Activated CD8-positive, alpha-beta memory T cell treated with anti-CD3 and anti-CD28 coated beads, Interleukin-2, amount 10 ng/mL, durations not matched to agents 7 days and 5 days (primary cell): ENCODE measurements around the gene GDI1. TPM values are rescaled to one million over a fixed set of nuclear protein-coding genes. Genes with fewer than 3 reads are reported as not detected.
"Not testable (repeated sequence)": the region's sequence is repeated elsewhere in the genome, so short reads cannot be mapped to it uniquely, and the experiment has no call there.

Source experiments
- ATAC-seq: fragments of 150-1000 bp; cut with Tn5 transposase; one replicate; pipeline ENCODE4 v1.10.0; 2021; ENCODE audit warnings: moderate library complexity
- CTCF ChIA-PET: fragments of 350-600 bp; sonication (Branson Sonifier 250); formaldehyde crosslinking; loops from one replicate; lab custom pipeline; 2021; ENCODE audit warnings: antibody characterized with exemption; lab: Charles Lee
- DNase-seq: peaks from one replicate; pipeline ENCODE4 v3.0.0-alpha.2; 2020
- H3K27ac Mint-ChIP-seq: one replicate; pipeline ENCODE4 v1.8.0; 2021; ENCODE audit warnings: mild to moderate bottlenecking, mixed read lengths
- H3K27me3 Mint-ChIP-seq: one replicate; pipeline ENCODE4 v1.8.0; 2021; ENCODE audit warnings: mixed read lengths
- H3K36me3 Mint-ChIP-seq: one replicate; pipeline ENCODE4 v1.8.0; 2021; ENCODE audit warnings: mild to moderate bottlenecking, mixed read lengths
- H3K4me1 Mint-ChIP-seq: one replicate; pipeline ENCODE4 v1.8.0; 2021; ENCODE audit warnings: mixed read lengths
- H3K4me3 Mint-ChIP-seq: one replicate; pipeline ENCODE4 v1.8.0; 2021; ENCODE audit warnings: mild to moderate bottlenecking, moderate library complexity, mixed read lengths
- H3K9me3 Mint-ChIP-seq: one replicate; pipeline ENCODE4 v1.8.0; 2022; ENCODE audit warnings: low read depth, mixed read lengths
- total RNA-seq, 2 experiments: library from RNA; stranded (reverse); gene quantifications; one replicate each; pipeline ENCODE4 v1.2.3, GENCODE V29; 2021

Gene GDI1
- total RNA-seq = 100 to 1,000 TPM in 1 of 2 experiments, 10 to 100 TPM in 1; 99.0 to 117 TPM

DNA sequence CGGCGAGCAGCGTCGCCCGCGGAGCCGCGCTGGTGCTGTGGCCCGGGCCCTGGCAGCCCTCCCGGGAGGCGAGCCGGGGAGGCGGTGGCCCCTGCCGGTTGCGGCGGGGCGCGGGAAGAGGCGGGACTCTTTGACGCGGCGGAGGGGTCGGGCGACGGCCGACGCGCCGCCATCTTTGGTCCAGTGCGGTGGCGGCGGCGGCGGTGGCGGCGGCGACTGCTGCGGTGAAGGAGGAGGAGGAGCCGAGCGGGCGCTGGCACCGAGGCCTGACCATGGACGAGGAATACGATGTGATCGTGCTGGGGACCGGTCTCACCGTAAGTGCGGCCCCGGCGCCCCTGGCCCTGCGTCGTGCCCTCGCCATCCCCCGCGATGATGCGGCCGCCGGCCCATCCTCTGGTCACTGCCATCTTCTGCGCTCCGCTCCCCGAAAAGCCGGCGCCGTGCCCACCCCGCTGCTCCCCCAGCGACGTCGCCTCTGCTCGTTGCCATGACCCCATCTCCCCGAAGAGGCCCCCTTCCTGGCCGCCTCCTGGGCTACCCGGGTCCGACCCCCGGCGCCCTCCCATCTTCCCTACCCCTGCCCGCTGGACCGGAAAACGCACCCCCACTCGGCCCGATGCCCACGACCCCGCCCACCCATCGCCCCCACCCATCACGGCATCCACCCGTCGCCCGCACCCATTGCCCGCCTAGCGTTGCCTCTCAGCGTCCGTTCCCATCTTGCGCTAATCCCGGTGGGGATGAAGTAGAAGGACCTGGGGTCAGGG is at the start of gene GDI1:
TSS of gene GDI1 (plus strand) at position 172 of the 770 bp plus-strand sequence. CDS start at position 273, 101 bp downstream.
- Mint-ChIP-seq H3K9me3 (no peaks in the 10 kb centered on the region), H3K4me1 (peaks cover 26% of the 10 kb centered on the region), H3K36me3 (peaks cover 12% of the 10 kb centered on the region), H3K4me3 (peak within 1 kb of the TSS; percentile 80), H3K27me3 (no peaks in the 10 kb centered on the region), H3K27ac (peak within 1 kb of the TSS; percentile 82)
- CTCF ChIA-PET = no interaction called here
- DNase-seq (peak; percentile 61), ATAC-seq (peak; percentile 66)

GRCh38 chrX:154388094-154388493 is 48.9 kb upstream of the GDI1 start:
- H3K4me1 Mint-ChIP-seq, H3K4me3 Mint-ChIP-seq, CTCF ChIA-PET, H3K9me3 Mint-ChIP-seq, H3K27ac Mint-ChIP-seq, H3K27me3 Mint-ChIP-seq, DNase-seq, H3K36me3 Mint-ChIP-seq: not testable (repeated sequence)
- ATAC-seq = peak; percentile 35

DNA sequence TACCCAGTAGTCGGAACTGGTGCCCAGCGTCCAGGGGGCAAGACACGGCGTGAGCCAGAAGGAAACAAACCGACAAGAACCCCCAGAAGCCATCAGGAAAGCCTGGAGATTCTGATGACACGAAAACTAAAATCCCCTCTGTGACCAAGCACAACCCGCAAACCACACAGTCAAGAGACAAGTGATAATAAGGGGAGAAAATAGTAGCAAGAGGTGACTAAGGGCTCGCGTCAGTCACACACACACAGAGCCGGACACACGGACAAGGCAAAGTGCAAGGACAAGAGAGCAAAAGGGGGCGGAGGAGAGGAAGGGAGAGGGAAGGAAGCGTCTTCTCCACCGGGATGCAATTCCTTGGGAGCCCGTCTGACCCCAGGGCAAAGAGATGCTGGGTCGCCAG is 48.3 kb upstream of the GDI1 start:
- H3K4me3 Mint-ChIP-seq, DNase-seq, H3K27ac Mint-ChIP-seq, CTCF ChIA-PET, H3K4me1 Mint-ChIP-seq, H3K27me3 Mint-ChIP-seq, H3K9me3 Mint-ChIP-seq, H3K36me3 Mint-ChIP-seq: not testable (repeated sequence)
- ATAC-seq = peak; percentile 3

DNA sequence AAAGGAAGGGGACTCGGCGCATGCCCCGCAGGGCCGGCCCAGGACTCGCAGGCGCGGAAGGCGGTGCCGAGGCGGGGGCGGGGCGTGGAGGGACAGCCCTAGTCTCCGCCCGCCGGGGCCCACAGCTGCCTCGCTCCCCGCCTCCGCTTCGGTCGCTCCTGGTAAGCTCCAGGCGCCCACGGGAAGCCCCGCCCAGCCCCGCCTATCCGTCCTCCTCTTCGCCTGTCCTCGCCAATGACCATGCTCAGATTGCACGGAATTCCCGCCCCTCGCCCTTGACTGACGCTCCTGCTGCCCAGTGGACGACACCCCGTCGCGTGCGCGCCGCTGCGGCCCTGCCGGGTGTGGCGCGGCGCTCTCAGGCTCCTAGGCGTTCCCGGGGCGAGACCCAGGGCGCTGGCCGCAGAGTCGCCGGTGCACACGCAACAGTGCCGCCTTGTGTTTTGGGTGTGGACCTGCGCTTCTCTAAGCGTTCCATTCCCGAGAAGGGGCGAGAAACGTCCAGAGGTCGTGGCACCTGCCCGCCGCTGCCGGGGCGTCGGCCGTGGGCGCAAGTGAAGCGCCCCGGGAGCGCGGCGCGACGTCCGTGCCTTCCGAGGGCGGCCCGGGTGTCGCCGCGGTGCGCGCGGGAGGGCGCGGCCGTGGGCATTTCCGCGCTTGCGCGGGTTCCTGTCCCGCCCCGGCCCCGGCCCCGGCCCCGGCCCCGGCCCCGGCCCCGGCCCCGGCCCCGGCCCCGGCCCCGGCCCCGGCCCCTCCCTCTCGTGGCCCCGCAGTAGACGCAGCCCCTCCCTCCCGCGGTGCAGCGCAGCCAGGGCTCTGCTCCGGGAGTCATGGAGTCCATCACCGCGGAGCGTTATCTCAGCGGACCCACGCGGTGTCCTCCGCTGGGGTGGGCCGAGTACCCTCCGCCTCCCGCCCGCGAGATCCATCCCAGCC is 46.9 kb upstream of the GDI1 start:
- H3K27me3 Mint-ChIP-seq, H3K4me1 Mint-ChIP-seq, CTCF ChIA-PET, H3K27ac Mint-ChIP-seq, H3K36me3 Mint-ChIP-seq, H3K4me3 Mint-ChIP-seq, H3K9me3 Mint-ChIP-seq: not testable (repeated sequence)
- ATAC-seq (peak; percentile 80), DNase-seq (peak; percentile 41)

DNA sequence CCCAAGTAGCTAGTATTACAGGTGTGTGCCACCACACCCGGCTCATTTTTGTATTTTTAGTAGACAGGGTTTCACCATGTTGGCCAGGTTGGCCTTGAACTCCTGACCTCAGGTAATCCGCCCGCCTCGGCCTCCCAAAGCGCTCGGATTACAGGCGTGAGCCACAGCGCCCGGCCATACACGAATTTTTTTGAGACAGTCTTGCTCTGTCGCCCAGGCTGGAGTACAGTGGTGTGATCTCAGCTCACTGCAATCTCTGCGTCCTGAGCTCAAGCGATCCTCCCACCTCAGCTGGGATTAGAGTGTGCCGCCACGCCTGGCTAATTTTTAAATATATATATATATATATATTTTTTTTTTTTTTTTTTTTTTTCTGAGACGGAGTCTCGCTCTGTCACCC is 40.6 kb upstream of the GDI1 start:
- H3K27me3 Mint-ChIP-seq, H3K9me3 Mint-ChIP-seq, ATAC-seq, H3K27ac Mint-ChIP-seq, DNase-seq, H3K4me3 Mint-ChIP-seq: not testable (repeated sequence)
- CTCF ChIA-PET = interaction anchor here (0.8 kb wide), 1 partner anchor 23 kb away, joined by 3 read pairs; no protein-coding TSS in a partner anchor
- peaks cover 32% of the 10 kb centered on the region for H3K36me3 Mint-ChIP-seq
- peaks cover 20% of the 10 kb centered on the region for H3K4me1 Mint-ChIP-seq

- ATAC-seq (peak; percentile 58), DNase-seq (peak; percentile 77)
- peaks cover 33% of the 10 kb centered on the region for H3K36me3 Mint-ChIP-seq
- H3K27me3 Mint-ChIP-seq = no peaks in the 10 kb centered on the region
- peak overlapping the region; percentile 99 for H3K27ac Mint-ChIP-seq
- H3K4me3 Mint-ChIP-seq = peak overlapping the region; percentile 98
- H3K4me1 Mint-ChIP-seq = peaks cover 20% of the 10 kb centered on the region
- no peaks in the 10 kb centered on the region for H3K9me3 Mint-ChIP-seq
- CTCF ChIA-PET = interaction anchor here (0.8 to 3.5 kb wide), 4 partner anchors 13 to 23 kb away, joined by 3 to 15 read pairs (median 4); partner anchors contain the start of gene DNASE1L1
Observed at GRCh38 chrX:154396973-154397887, 39.7 kb upstream of the GDI1 start.

GRCh38 chrX:154397888-154398667 is 38.9 kb upstream of the GDI1 start, which contains the start of gene RPL10:
Gene RPL10 (plus strand): TSS chrX:154398377. CDS start chrX:154398520, 143 bp downstream.
- ATAC-seq (peak; percentile 83), DNase-seq (peak; percentile 96)
- H3K27ac Mint-ChIP-seq = peak within 1 kb of the TSS; percentile 99
- CTCF ChIA-PET = interaction anchor here (0.8 to 3.5 kb wide), 11 partner anchors 9 to 427 kb away, joined by 3 to 15 read pairs (median 4); partner anchors contain the start of genes DNASE1L1, FAM50A and IKBKG
- no peaks in the 10 kb centered on the region for H3K9me3 Mint-ChIP-seq
- peaks cover 20% of the 10 kb centered on the region for H3K4me1 Mint-ChIP-seq
- peak within 1 kb of the TSS; percentile 98 for H3K4me3 Mint-ChIP-seq
- H3K36me3 Mint-ChIP-seq = peaks cover 33% of the 10 kb centered on the region
- H3K27me3 Mint-ChIP-seq = no peaks in the 10 kb centered on the region

- Mint-ChIP-seq H3K9me3 (no peaks in the 10 kb centered on the region), H3K4me3 (peak overlapping the region; percentile 98), H3K27me3 (no peaks in the 10 kb centered on the region), H3K4me1 (peaks cover 20% of the 10 kb centered on the region), H3K27ac (peak overlapping the region; percentile 99), H3K36me3 (peaks cover 33% of the 10 kb centered on the region)
- ATAC-seq (peak; percentile 21), DNase-seq (peak; percentile 91)
- CTCF ChIA-PET = interaction anchor here (1.0 to 3.5 kb wide), 12 partner anchors 9 to 428 kb away, joined by 3 to 15 read pairs (median 4); partner anchors contain the start of genes ATP6AP1, DNASE1L1, FAM50A and IKBKG
Observed at GRCh38 chrX:154398668-154399526, 38.1 kb upstream of the GDI1 start.

- peak; percentile 62 for DNase-seq
- peaks cover 33% of the 10 kb centered on the region for H3K36me3 Mint-ChIP-seq
- no peak for ATAC-seq
- peak overlapping the region; percentile 99 for H3K27ac Mint-ChIP-seq
- no peaks in the 10 kb centered on the region for H3K9me3 Mint-ChIP-seq
- H3K4me3 Mint-ChIP-seq = peak overlapping the region; percentile 98
- H3K4me1 Mint-ChIP-seq = peaks cover 20% of the 10 kb centered on the region
- CTCF ChIA-PET = interaction anchor here (1.2 to 3.5 kb wide), 5 partner anchors 10 to 133 kb away, joined by 3 to 15 read pairs (median 7); partner anchors contain the start of genes ATP6AP1, DNASE1L1 and FAM50A
- no peaks in the 10 kb centered on the region for H3K27me3 Mint-ChIP-seq
Observed at GRCh38 chrX:154399527-154400368, 37.2 kb upstream of the GDI1 start.

DNA sequence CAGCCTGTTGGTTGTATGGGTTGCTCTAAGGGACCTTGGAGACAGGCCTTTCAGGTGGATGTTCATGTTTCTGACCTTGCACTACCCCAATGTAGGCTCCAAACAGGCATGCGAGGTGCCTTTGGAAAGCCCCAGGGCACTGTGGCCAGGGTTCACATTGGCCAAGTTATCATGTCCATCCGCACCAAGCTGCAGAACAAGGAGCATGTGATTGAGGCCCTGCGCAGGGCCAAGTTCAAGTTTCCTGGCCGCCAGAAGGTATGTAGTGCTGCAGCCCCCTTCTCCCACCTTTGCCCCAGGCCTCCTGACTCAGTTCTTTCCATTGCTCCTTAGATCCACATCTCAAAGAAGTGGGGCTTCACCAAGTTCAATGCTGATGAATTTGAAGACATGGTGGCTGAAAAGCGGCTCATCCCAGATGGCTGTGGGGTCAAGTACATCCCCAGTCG is 36.6 kb upstream of the GDI1 start:
- H3K4me3 Mint-ChIP-seq = peak overlapping the region; percentile 98
- not testable (repeated sequence) for H3K9me3 Mint-ChIP-seq, DNase-seq, H3K27me3 Mint-ChIP-seq, ATAC-seq
- peak overlapping the region; percentile 99 for H3K27ac Mint-ChIP-seq
- CTCF ChIA-PET = interaction anchor here (1.7 to 3.5 kb wide), 3 partner anchors 9 to 132 kb away, joined by 7 to 15 read pairs (median 9); partner anchors contain the start of genes ATP6AP1 and DNASE1L1
- H3K36me3 Mint-ChIP-seq = peaks cover 33% of the 10 kb centered on the region
- H3K4me1 Mint-ChIP-seq = peaks cover 20% of the 10 kb centered on the region
